GM21737 (cell line): ENCODE measurements around the gene NDEL1.

Experiments
- ATAC-seq: cut with Tn5 transposase; IDR thresholded peaks from one replicate; pipeline ENCODE4 v1.9.1; 2021; ENCODE audit warnings: mild to moderate bottlenecking, moderate library complexity; ENCODE audit not compliant: unreplicated experiment

NDEL1 gene

DNA sequence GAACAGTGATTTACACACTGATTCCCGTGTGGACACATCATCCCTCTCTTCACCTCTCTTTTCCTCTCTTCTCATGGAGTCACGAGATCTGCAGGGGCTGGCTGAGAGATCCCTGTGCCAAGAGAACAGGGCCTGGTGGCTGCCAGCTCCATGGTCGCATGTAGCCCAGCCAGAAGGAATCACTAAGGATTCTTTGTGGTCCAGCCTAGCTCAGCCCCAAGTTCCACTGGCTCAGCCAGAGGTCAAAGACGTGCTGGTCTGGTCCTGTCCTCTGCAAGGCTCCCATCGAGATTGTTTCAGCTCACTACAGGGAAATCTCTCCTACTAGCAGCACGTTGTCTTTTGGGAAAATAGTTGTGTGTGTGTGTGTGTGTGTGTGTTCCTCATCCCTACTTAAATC lies 66.4 kb downstream of the NDEL1 start:
- no peak for ATAC-seq

DNA sequence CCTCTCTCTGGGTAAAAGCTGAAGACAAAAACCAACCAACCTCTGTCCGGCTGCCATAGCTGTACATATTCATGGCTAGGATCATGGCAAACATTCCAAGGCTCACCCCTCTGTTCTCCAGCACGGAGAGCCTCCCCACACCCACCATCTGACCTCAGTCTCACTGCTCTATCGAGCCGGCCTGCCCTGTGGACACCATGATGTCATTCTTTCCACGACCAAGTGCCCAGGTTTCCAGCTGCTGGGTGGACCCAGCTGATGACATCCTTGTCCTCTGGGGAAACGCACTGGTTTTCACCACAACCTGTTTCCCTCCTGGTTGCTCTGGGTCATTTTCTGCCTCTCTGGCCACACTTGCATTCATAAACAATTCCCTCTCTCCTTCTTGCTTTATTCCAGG lies 67.7 kb downstream of the NDEL1 start:
- ATAC-seq, result no peak

DNA sequence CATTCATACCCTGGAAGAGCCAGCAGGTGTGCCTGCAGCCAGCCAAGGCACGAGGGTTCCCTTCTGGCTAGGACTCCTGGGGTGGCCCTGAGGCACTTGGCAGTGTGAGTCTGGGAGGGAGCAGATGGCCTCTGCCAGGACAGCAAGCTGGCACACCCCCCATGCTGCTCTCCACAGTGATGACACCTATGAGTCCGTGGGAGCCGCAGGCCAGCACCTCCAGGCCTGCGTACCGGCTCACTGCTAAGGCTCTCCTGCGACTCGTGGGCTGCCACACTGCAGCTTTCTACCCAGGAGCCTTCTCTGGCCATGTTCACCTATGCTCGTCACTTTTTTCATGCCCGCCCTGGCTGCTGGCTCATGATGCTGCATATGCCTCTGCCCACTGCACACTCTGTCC lies 68.1 kb downstream of the NDEL1 start:
- no peak for ATAC-seq

DNA sequence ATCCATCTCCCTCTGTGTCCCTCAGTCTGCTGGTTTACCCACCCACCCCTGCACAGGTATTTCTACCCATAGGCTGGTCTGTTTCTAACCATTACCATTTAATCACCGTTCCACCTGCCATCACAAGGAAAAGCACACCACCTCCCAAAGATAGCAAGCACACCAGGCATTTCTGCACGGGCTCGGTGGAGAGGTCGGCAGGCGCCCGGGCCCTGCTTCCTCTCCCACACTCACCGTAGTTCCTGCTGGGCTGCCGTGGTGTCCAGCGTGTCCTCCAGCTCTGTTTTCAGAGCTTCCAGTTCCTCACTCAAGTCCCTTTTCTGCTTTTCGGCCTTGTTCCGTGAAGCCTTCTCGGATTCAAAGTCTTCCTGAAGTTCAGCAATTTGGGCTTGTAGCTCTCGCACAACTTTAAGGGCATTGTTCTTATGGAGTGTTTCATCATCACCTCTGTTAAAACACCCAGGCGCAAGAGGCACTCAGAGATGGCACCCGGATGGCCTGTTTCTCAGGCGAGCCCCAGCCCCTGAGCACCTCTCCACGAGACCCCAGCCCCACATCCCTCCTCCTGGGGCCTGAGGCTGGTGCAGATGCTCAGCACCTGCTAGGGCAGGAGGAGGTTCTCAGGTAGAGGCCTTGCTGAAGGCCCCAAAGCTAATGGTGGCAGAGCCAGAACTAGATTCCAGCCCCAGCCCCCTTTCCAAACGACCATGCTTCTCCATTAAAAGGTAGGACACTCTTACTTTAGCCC lies 69.0 kb downstream of the NDEL1 start:
- ATAC-seq, result no peak

DNA sequence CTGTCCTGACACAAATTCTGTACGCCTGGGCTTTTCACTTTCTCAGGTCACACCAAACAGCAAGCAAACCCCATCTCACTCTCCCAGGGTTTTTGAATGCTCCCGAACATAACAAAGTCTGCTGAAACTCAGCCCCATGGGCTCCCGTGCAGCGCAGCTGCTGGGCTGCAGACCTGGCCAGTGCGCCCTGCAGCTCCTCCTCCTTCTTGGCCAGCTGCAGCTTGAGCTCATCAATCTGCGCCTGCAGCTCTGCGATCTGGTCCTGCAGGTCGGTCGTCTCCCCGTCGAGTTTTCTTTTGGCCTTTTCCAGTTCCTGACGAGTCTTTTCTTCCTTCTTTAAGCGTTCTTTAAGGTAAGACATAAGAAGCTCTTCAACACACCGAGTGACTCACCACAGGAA lies 70.5 kb downstream of the NDEL1 start:
- no peak for ATAC-seq

DNA sequence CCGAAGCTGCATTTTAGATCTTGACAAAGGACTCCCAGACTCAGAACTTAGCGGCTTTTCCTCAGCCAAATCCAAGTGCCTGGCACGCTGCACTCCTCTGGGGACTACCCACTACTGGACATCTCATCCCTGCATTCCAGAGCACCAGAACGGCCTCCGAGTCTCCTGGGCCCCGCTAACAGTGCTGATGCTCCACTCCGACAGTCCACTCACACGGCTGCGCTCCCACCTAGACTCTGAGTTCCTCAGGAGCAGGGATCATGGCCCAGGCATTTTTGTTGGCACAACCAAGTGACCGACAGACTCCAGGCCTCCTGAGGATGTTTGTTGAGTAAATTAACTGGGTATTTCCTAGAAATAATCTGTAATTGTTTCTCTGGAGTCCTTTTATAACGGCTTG lies 79.1 kb downstream of the NDEL1 start:
- ATAC-seq, result no peak
